K562 (cell line): Measurements from ENCODE around the gene SMAP2. TPM values are rescaled to one million over a fixed set of nuclear protein-coding genes. Genes with fewer than 3 reads are reported as not detected.

ENCODE experiments used
- CHCHD3 ChIP-seq: fragments of 250-450 bp; sonication (Bioruptor Pico); IDR thresholded peaks from 2 replicates; pipeline ENCODE4 v2.1.2; 2022; ENCODE audit warnings: mild to moderate bottlenecking
- CHD4 ChIP-seq: fragments of 200-600 bp; sonication (generic); IDR thresholded peaks from 3 replicates; pipeline ENCODE4 v1.6.1; 2012; ENCODE audit warnings: low read depth, mild to moderate bottlenecking, mixed read lengths, low read length, inconsistent platforms; ENCODE audit not compliant: insufficient read depth, insufficient replicate concordance, poor library complexity, severe bottlenecking
- FOXK2 ChIP-seq, 2 experiments: fragments of 450-650 bp; IDR thresholded peaks in 1 of 2; conservative IDR thresholded peaks in 1 of 2; 2 replicates each; pipeline ENCODE4 v1.6.1; 2016; ENCODE audit warnings: low read depth in 2 of 2, mild to moderate bottlenecking in 1 of 2
- HLTF ChIP-seq: fragments of 450-650 bp; IDR thresholded peaks from 2 replicates; pipeline ENCODE4 v1.6.1; 2016
- HMGN3 ChIP-seq: IDR thresholded peaks from 2 replicates; pipeline ENCODE4 v1.6.1; 2011; ENCODE audit warnings: borderline replicate concordance, low read depth, mild to moderate bottlenecking, mixed read lengths, low read length; ENCODE audit not compliant: insufficient read length; ENCODE audit errors: extremely low read depth
- JUND ChIP-seq, 2 experiments: IDR thresholded peaks; 2 replicates in 1 of 2; 3 replicates in 1 of 2; pipeline ENCODE4 v1.6.1; 2011; ENCODE audit warnings: borderline replicate concordance in 2 of 2, low read depth in 2 of 2, low read length in 2 of 2, improper control_type of control experiment in 1 of 2, missing biosample characterization in 1 of 2, missing genetic modification characterization in 1 of 2, missing genetic modification reagents in 1 of 2
- LARP7 ChIP-seq: fragments of 450-650 bp; IDR thresholded peaks from 2 replicates; pipeline ENCODE4 v1.6.1; 2016
- RFX1 ChIP-seq: fragments of 450-650 bp; IDR thresholded peaks from 2 replicates; pipeline ENCODE4 v1.6.1; 2016; ENCODE audit warnings: mild to moderate bottlenecking, moderate library complexity
- ZNF444 ChIP-seq: fragments of 250-450 bp; sonication (Bioruptor Pico); IDR thresholded peaks from 2 replicates; pipeline ENCODE4 v1.4.0; 2020; ENCODE audit warnings: mild to moderate bottlenecking, moderate library complexity
- polyA plus RNA-seq, 8 experiments: library from polyadenylated mRNA; depleted of rRNA in 4 of 8; stranded (reverse) in 5 of 8; unstranded in 3 of 8; fragments of >200 nt; fragmentation: Nextera tagmentation in 2 of 8; fragmentation: Illumina TruSeq in 1 of 8; extraction: Ambion mirVana in 2 of 8; extraction: Trizol in 1 of 8; gene quantifications; 2 replicates each; pipeline versions ENCODE4 v1.2.1 to v1.2.3, GENCODE V29; 2011 to 2014; ENCODE audit warnings: inconsistent platforms in 1 of 8, missing spikeins in 1 of 8
- total RNA-seq, 7 experiments: library from RNA; depleted of rRNA in 6 of 7; stranded (reverse); fragments of >200 nt in 6 of 7; fragmentation: Illumina TruSeq in 2 of 7; extraction: Trizol in 2 of 7; gene quantifications; 2 replicates each; pipeline versions ENCODE4 v1.2.1 to v1.2.3, GENCODE V29; 2011 to 2021; ENCODE audit warnings: low replicate concordance in 1 of 7
- TF ChIP-seq, protein P1 (sequence below): fragments of 450-650 bp; IDR thresholded peaks from 2 replicates; pipeline ENCODE4 v1.6.1; 2016; ENCODE audit warnings: antibody characterized with exemption
- TF ChIP-seq, protein P2 (sequence below): sonication (generic); formaldehyde crosslinking; IDR thresholded peaks from 2 replicates; pipeline ENCODE4 v1.8.0; 2022; ENCODE audit warnings: mild to moderate bottlenecking, missing genetic modification reagents
- TF ChIP-seq, protein P3 (sequence below): fragments of 450-650 bp; formaldehyde crosslinking; IDR thresholded peaks from 2 replicates; pipeline ENCODE4 v1.4.0; 2020; ENCODE audit warnings: mild to moderate bottlenecking, moderate library complexity
- TF ChIP-seq, protein P4 (sequence below), 3 experiments: IDR thresholded peaks in 2 of 3; conservative IDR thresholded peaks in 1 of 3; 2 replicates each; pipeline ENCODE4 v1.5.1; 2011 to 2012; ENCODE audit warnings: low read length in 3 of 3, mild to moderate bottlenecking in 3 of 3, control low read depth in 2 of 3, improper control_type of control experiment in 1 of 3, inconsistent platforms in 1 of 3, low read depth in 1 of 3, mixed read lengths in 1 of 3, moderate library complexity in 1 of 3; ENCODE audit not compliant: insufficient read depth in 2 of 3

Gene SMAP2
- total and polyA plus RNA-seq, 9 of the 15 experiments (the other 6 are each of a cell fraction or from before 2014, with no cell fraction given), result 38.7 to 212 (median 94.1) TPM

DNA sequence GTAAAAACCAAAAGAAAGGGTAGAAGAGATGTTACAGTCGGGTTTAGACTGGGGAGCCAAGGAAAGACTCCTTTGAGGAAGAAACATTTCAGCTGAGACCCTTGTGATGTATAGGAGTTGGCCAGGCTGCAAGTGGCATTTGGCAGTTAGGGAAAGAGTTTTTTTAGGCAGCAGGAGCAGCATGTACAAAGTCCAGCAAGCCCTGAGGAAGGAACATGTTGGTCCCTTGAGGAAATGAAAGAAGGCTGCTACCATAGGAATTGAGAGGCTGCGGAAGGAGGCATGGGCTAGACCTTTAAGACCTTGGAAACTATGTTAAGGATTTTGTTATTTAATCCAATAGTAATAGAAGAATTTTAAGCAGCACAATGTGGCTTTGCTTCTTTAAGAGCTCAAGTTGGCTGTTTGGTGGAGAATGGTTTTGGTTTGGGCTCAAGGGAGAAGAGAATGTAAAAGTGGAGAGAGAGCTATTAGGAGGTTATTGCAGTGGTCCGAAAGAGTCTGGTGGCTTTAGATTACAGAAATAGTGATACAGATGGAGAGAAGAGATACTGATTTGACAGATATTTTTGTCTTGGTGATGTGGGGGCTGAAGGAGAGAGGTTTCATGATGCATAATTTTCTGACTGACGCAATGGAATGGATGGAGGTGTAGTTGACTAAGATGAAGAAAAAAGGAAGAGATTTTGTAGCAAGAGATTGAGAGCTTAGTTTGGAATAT is 26.6 kb downstream of the SMAP2 start (continued):
- no peak for TF ChIP-seq RFX1
- peak; percentile 15; the same call in 1 of the 2 replicates for TF ChIP-seq LARP7
- no peak for TF ChIP-seq ZNF444 (CRISPR knock-in tag)
- TF ChIP-seq HMGN3, result peak; percentile 48
- TF ChIP-seq, protein P1, sequence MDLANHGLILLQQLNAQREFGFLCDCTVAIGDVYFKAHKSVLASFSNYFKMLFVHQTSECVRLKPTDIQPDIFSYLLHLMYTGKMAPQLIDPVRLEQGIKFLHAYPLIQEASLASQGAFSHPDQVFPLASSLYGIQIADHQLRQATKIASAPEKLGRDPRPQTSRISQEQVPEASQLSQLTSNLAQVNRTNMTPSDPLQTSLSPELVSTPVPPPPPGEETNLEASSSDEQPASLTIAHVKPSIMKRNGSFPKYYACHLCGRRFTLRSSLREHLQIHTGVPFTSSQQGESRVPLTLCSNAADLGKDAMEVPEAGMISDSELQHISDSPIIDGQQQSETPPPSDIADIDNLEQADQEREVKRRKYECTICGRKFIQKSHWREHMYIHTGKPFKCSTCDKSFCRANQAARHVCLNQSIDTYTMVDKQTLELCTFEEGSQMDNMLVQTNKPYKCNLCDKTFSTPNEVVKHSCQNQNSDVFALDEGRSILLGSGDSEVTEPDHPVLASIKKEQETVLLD, result peak; percentile 63; the same call in 1 of the 2 replicates
- peak; percentile 81 for TF ChIP-seq JUND (IDR thresholded peaks at IDR 0.05; ENCODE audit: borderline replicate concordance, low read depth, low read length)
- TF ChIP-seq JUND (tag; IDR thresholded peaks at IDR 0.05; ENCODE audit: borderline replicate concordance, low read depth, low read length), result no peak; the same call in 2 of the 3 replicates
- TF ChIP-seq HLTF, result 0 out of 2 replicates have a peak, but pooled peaks have one; percentile 53
- no peak; a peak in 1 of 4 replicates for TF ChIP-seq FOXK2 (conservative IDR thresholded peaks at IDR 0.05 in 1 of 2, IDR thresholded peaks at IDR 0.05 in 1 of 2; ENCODE audit: low read depth in 2 of 2)
- no peak for TF ChIP-seq CHCHD3 (CRISPR knock-in tag)
- TF ChIP-seq, protein P2, sequence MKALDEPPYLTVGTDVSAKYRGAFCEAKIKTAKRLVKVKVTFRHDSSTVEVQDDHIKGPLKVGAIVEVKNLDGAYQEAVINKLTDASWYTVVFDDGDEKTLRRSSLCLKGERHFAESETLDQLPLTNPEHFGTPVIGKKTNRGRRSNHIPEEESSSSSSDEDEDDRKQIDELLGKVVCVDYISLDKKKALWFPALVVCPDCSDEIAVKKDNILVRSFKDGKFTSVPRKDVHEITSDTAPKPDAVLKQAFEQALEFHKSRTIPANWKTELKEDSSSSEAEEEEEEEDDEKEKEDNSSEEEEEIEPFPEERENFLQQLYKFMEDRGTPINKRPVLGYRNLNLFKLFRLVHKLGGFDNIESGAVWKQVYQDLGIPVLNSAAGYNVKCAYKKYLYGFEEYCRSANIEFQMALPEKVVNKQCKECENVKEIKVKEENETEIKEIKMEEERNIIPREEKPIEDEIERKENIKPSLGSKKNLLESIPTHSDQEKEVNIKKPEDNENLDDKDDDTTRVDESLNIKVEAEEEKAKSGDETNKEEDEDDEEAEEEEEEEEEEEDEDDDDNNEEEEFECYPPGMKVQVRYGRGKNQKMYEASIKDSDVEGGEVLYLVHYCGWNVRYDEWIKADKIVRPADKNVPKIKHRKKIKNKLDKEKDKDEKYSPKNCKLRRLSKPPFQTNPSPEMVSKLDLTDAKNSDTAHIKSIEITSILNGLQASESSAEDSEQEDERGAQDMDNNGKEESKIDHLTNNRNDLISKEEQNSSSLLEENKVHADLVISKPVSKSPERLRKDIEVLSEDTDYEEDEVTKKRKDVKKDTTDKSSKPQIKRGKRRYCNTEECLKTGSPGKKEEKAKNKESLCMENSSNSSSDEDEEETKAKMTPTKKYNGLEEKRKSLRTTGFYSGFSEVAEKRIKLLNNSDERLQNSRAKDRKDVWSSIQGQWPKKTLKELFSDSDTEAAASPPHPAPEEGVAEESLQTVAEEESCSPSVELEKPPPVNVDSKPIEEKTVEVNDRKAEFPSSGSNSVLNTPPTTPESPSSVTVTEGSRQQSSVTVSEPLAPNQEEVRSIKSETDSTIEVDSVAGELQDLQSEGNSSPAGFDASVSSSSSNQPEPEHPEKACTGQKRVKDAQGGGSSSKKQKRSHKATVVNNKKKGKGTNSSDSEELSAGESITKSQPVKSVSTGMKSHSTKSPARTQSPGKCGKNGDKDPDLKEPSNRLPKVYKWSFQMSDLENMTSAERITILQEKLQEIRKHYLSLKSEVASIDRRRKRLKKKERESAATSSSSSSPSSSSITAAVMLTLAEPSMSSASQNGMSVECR (CRISPR knock-in tag), result no peak
- TF ChIP-seq CHD4, result no peak
- TF ChIP-seq, protein P3, sequence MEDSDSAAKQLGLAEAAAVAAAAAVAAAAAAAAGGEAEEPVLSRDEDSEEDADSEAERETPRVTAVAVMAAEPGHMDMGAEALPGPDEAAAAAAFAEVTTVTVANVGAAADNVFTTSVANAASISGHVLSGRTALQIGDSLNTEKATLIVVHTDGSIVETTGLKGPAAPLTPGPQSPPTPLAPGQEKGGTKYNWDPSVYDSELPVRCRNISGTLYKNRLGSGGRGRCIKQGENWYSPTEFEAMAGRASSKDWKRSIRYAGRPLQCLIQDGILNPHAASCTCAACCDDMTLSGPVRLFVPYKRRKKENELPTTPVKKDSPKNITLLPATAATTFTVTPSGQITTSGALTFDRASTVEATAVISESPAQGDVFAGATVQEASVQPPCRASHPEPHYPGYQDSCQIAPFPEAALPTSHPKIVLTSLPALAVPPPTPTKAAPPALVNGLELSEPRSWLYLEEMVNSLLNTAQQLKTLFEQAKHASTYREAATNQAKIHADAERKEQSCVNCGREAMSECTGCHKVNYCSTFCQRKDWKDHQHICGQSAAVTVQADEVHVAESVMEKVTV (CRISPR knock-in tag), result no peak
- TF ChIP-seq, protein P4, sequence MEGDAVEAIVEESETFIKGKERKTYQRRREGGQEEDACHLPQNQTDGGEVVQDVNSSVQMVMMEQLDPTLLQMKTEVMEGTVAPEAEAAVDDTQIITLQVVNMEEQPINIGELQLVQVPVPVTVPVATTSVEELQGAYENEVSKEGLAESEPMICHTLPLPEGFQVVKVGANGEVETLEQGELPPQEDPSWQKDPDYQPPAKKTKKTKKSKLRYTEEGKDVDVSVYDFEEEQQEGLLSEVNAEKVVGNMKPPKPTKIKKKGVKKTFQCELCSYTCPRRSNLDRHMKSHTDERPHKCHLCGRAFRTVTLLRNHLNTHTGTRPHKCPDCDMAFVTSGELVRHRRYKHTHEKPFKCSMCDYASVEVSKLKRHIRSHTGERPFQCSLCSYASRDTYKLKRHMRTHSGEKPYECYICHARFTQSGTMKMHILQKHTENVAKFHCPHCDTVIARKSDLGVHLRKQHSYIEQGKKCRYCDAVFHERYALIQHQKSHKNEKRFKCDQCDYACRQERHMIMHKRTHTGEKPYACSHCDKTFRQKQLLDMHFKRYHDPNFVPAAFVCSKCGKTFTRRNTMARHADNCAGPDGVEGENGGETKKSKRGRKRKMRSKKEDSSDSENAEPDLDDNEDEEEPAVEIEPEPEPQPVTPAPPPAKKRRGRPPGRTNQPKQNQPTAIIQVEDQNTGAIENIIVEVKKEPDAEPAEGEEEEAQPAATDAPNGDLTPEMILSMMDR (IDR thresholded peaks at IDR 0.05 in 2 of 3, conservative IDR thresholded peaks at IDR 0.05 in 1 of 3; ENCODE audit: insufficient read depth in 2 of 3, low read depth in 1 of 3, low read length in 3 of 3), result no peak
